ENCODE data around the gene CXADR.

Gene CXADR
- long read RNA-seq, result 0 reads

GRCh38 chr21:17512253-17513213 lies at the start of gene CXADR:
CXADR (plus strand) TSS chr21:17513043; CDS start chr21:17513130, 87 bp downstream.
- peaks cover 22% of the 10 kb centered on the region for H3K27me3 ChIP-seq (ENCODE audit: insufficient read depth, poor library complexity, severe bottlenecking)
- peak in 1 of 2 experiments; percentile 20 for DNase-seq (ENCODE audit: low read depth in 1 of 2, low spot score in 1 of 2)
- no peak for TF ChIP-seq POLR2AphosphoS5 (IDR thresholded peaks at IDR 0.05; ENCODE audit: low read depth)
- TF ChIP-seq CTCF (IDR thresholded peaks at IDR 0.05; ENCODE audit: insufficient read depth, low read length), result peak; percentile 14
- no peak within 1 kb of the TSS for H3K27ac ChIP-seq (replicated peaks)
- peak within 1 kb of the TSS; percentile 52 for H3K4me3 ChIP-seq (replicated peaks; ENCODE audit: insufficient read depth, low read length)

GRCh38 chr21:17466166-17466565 lies 46.7 kb upstream of the CXADR start:
- TF ChIP-seq POLR2AphosphoS5 (IDR thresholded peaks at IDR 0.05; ENCODE audit: low read depth) (no peak), REST (IDR thresholded peaks at IDR 0.05; ENCODE audit: insufficient replicate concordance, low read depth) (no peak), GABPA (IDR thresholded peaks at IDR 0.05; ENCODE audit: low read depth) (no peak), CTCF (IDR thresholded peaks at IDR 0.05; ENCODE audit: insufficient read depth, low read length) (no peak), SPI1 (IDR thresholded peaks at IDR 0.05; ENCODE audit: borderline replicate concordance, low read depth) (no peak)
- Histone ChIP-seq H3K27me3 (ENCODE audit: insufficient read depth, poor library complexity, severe bottlenecking) (no peaks in the 10 kb centered on the region), H3K27ac (replicated peaks) (no peak overlapping the region), H3K4me3 (replicated peaks; ENCODE audit: insufficient read depth, low read length) (no peak overlapping the region)
- no peak for DNase-seq (ENCODE audit: low read depth in 1 of 2, low spot score in 1 of 2)

GRCh38 chr21:17467392-17467791 lies 45.5 kb upstream of the CXADR start:
- Histone ChIP-seq H3K27ac (replicated peaks) (no peak overlapping the region), H3K27me3 (ENCODE audit: insufficient read depth, poor library complexity, severe bottlenecking) (no peaks in the 10 kb centered on the region), H3K4me3 (replicated peaks; ENCODE audit: insufficient read depth, low read length) (no peak overlapping the region)
- TF ChIP-seq SPI1 (IDR thresholded peaks at IDR 0.05; ENCODE audit: borderline replicate concordance, low read depth) (no peak), REST (IDR thresholded peaks at IDR 0.05; ENCODE audit: insufficient replicate concordance, low read depth) (no peak), GABPA (IDR thresholded peaks at IDR 0.05; ENCODE audit: low read depth) (no peak), POLR2AphosphoS5 (IDR thresholded peaks at IDR 0.05; ENCODE audit: low read depth) (no peak), CTCF (IDR thresholded peaks at IDR 0.05; ENCODE audit: insufficient read depth, low read length) (no peak)
- DNase-seq (ENCODE audit: low read depth in 1 of 2, low spot score in 1 of 2), result no peak

All from HL-60 (cell line).